Measurements from ENCODE around the gene RAPGEF4. TPM values are rescaled to one million over a fixed set of nuclear protein-coding genes. Genes with fewer than 3 reads are reported as not detected.
A peak's percentile ranks its signal among the peaks of the same experiment; 100 is the strongest.

Gene RAPGEF4
- total RNA-seq, 4 donors from 2014 or later: 16.1 to 26.2 (median 21.3) TPM

DNA sequence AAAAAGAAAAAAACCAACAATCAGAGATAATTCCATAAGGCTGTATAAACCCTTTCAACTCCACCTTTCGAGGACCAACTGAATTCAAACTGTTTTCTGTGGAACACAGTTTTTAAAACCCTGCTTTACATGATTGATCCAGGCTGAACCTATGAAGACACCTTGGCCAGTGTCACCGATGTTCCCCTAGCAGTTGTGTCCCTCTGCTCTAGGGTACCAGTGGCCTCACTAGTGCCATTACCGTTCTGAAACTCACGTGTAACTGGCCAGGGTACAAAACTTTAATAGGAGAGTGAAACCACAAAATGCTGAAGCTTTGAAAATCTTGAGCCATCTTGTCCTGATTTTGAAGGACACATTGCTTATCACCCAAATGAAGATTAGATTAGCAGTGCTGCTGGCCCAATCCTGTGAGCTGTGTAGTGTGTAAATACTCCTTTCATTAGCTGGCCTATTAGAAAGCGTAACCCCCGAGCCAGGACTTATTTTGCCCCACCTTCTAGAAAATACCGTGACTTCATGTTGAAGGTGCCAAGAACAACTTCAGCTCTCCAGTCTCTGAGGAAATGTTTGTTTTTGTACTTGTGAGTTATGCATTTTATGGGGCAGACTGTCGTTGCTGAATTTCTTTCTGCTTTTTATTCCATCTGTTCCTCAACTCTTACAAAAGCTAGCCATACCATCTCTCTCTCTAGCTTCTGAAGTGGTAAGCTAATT lies 192.2 kb downstream of the RAPGEF4 start:
- H3K4me1 ChIP-seq: no peaks in the 10 kb centered on the region
- no peak for TF ChIP-seq CTCF (IDR thresholded peaks at IDR 0.05)
- TF ChIP-seq POLR2A (IDR thresholded peaks at IDR 0.05): no peak
- no peaks in the 10 kb centered on the region for H3K9me3 ChIP-seq
- intact Hi-C loops (cut with DNase I; ENCODE audit: low total_unique reads): no loop called here
- no peaks in the 10 kb centered on the region for H3K27me3 ChIP-seq
- no peak overlapping the region for H3K4me3 ChIP-seq
- no peaks in the 10 kb centered on the region for H3K36me3 ChIP-seq
- peak overlapping the region; percentile 30 to 73 for H3K27ac ChIP-seq
- DNase-seq: peak in 1 of 2 donors; percentile 41

- Histone ChIP-seq H3K4me1 (no peaks in the 10 kb centered on the region), H3K27me3 (no peaks in the 10 kb centered on the region), H3K4me3 (no peak overlapping the region), H3K36me3 (no peaks in the 10 kb centered on the region), H3K27ac (peak overlapping the region in 1 of 2 donors; percentile 73), H3K9me3 (no peaks in the 10 kb centered on the region)
- TF ChIP-seq POLR2A (IDR thresholded peaks at IDR 0.05) (no peak), CTCF (IDR thresholded peaks at IDR 0.05) (no peak)
- DNase-seq: no peak
- intact Hi-C loops (cut with DNase I; ENCODE audit: low total_unique reads): no loop called here
Observed at GRCh38 chr2:172928756-172929155, 193.1 kb downstream of the RAPGEF4 start.

GRCh38 chr2:172929644-172930043 lies 194.0 kb downstream of the RAPGEF4 start:
- H3K36me3 ChIP-seq: no peaks in the 10 kb centered on the region
- H3K4me3 ChIP-seq: no peak overlapping the region
- intact Hi-C loops (cut with DNase I; ENCODE audit: low total_unique reads): loop anchor here (10.0 kb wide), 1 partner anchor 125 kb away; no protein-coding TSS in a partner anchor
- H3K27ac ChIP-seq: peak overlapping the region in 1 of 2 donors; percentile 73
- no peaks in the 10 kb centered on the region for H3K27me3 ChIP-seq
- H3K9me3 ChIP-seq: no peaks in the 10 kb centered on the region
- DNase-seq: no peak
- H3K4me1 ChIP-seq: no peaks in the 10 kb centered on the region
- TF ChIP-seq POLR2A (IDR thresholded peaks at IDR 0.05) (no peak), CTCF (IDR thresholded peaks at IDR 0.05) (no peak)

- intact Hi-C loops (cut with DNase I; ENCODE audit: low total_unique reads): loop anchor here (10.0 kb wide), 1 partner anchor 126 kb away; no protein-coding TSS in a partner anchor
- Histone ChIP-seq H3K4me1 (no peaks in the 10 kb centered on the region), H3K4me3 (no peak overlapping the region), H3K9me3 (no peaks in the 10 kb centered on the region), H3K27me3 (no peaks in the 10 kb centered on the region), H3K27ac (peak overlapping the region in 1 of 2 donors; percentile 73), H3K36me3 (no peaks in the 10 kb centered on the region)
- DNase-seq: no peak
- TF ChIP-seq POLR2A (IDR thresholded peaks at IDR 0.05) (no peak), CTCF (IDR thresholded peaks at IDR 0.05) (no peak)
Observed at GRCh38 chr2:172930871-172931255, 195.2 kb downstream of the RAPGEF4 start.

GRCh38 chr2:172931256-172931894 lies 195.7 kb downstream of the RAPGEF4 start:
- TF ChIP-seq POLR2A (IDR thresholded peaks at IDR 0.05): no peak
- no peak for TF ChIP-seq CTCF (IDR thresholded peaks at IDR 0.05)

More at GRCh38 chr2:172931256-172931894, 195.7 kb downstream of the RAPGEF4 start:
- Histone ChIP-seq H3K27me3 (no peaks in the 10 kb centered on the region), H3K4me3 (no peak overlapping the region), H3K9me3 (no peaks in the 10 kb centered on the region), H3K36me3 (no peaks in the 10 kb centered on the region), H3K4me1 (no peaks in the 10 kb centered on the region), H3K27ac (peak overlapping the region; percentile 22 to 73)
- peak in 1 of 2 donors; percentile 29 for DNase-seq
- intact Hi-C loops (cut with DNase I; ENCODE audit: low total_unique reads): loop anchor here (10.0 kb wide), 1 partner anchor 127 kb away; no protein-coding TSS in a partner anchor
